ENCODE data around the gene TPCN2. TPM values are rescaled to one million over a fixed set of nuclear protein-coding genes. Genes with fewer than 3 reads are reported as not detected.

TPCN2 gene
- polyA plus RNA-seq, 5 donors, result 9.2 to 15.1 (median 13.8) TPM

DNA sequence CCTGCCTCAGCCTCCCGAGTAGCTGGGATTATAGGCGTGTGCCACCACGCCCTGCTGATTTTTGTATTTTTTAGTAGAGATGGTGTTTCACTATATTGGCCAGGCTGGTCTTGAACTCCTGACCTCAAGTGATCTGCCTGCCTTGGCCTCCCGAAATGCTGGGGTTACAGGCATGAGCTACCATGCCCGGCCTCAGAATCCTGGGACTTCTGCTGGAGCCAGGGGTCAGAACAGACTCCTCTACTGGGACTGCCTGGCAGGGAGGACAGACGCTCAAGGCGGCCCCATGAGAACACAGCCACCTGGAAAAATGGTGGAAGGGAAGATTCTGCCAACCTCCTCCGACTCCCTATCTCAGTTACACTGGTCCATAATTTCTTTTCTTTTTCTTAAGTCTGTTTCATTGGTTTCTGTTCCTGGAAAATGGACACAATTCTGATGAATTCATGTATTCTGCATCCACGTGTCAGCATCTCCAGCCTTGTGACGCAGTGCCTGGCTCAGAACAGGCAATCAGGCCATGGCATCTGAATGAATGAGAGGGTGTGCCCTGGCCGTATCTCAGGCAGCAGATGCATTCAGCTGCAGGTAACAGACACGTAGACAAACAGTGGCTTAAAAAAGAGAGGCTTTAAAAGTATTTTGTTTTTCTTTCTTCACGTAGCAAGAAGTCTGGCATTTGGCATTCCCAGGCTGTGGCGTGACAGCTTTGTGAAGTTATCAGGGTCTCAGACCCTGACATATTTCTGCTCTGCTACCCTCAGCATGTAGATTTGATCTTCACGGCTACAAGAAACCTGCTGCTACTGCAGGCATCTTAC, 111.8 kb downstream of the TPCN2 start:
- DNase-seq, result no peak

DNA sequence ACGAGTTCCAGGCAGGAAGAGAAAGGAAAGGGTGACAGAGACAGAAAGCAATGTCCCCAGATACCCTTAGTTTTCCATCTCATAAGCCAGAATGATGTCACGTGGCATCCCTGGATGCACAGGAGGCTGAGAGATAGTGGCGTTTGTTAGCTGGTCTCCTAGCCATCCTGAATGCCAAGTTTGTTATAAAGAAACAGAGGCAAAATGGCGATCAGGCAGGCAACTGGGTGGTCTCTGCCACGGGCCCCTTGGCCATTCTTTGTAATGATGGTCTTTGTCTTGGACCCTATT, 112.3 kb downstream of the TPCN2 start:
- no peak for DNase-seq

DNA sequence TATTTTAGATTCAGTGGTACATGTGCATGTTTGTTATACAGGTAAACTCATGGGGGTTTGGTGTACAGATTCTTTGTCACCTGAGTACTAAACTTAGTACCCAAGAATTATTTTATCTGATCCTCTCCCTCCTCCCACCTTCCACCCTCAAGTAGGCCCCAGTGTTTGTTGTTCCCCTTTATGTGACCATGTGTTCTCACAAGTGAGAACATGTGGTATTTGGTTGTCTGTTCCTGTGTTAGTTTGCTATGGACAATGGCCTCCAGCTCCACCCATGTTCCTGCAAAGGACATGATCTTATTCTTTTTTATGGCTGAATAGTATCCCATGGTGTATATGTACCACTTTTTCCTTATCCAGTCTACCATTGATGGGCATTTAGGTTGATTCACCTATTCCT, 113.8 kb downstream of the TPCN2 start:
- DNase-seq, result no peak

DNA sequence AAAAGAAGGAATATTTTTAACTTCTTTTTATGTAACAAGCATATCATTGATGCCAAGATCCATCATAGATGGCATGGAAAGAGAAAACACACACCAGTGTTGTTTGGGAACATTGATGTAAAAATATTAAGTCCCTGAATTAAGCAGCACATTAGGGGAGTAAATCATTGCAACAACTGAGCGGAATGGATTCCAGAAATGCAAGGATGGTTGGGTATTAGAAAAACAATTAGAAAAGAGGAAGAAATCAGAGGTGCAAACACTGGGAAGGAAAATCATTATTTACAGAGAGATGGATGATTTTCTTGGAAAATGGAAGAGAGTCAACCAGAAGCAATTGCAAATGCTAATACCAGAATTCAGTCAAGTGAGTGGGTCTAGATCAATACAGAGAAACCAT, 115.1 kb downstream of the TPCN2 start:
- DNase-seq, result no peak

- DNase-seq, result no peak
These were observed 116.1 kb downstream of the TPCN2 start for GRCh38 chr11:69164824-69165223.

DNA sequence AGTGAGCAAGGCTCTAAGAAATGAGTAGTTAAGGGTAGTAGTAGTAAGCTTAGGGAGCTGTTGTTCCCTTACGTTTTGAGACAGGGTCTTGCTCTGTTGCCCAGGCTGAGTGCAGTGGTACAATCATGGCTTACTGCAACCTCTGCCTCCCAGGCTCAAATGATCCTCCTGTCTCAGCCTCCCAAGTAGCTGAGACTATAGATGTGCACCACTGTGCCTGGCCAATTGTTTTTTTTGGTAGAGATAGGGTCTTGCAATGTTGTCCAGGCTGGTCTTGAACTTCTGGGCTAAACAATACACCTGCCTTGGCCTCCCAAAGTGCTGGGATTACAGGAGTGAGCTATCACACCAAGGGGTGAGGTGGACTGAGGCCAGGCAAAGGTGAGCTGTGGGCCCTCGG, 117.0 kb downstream of the TPCN2 start:
- no peak for DNase-seq

DNA sequence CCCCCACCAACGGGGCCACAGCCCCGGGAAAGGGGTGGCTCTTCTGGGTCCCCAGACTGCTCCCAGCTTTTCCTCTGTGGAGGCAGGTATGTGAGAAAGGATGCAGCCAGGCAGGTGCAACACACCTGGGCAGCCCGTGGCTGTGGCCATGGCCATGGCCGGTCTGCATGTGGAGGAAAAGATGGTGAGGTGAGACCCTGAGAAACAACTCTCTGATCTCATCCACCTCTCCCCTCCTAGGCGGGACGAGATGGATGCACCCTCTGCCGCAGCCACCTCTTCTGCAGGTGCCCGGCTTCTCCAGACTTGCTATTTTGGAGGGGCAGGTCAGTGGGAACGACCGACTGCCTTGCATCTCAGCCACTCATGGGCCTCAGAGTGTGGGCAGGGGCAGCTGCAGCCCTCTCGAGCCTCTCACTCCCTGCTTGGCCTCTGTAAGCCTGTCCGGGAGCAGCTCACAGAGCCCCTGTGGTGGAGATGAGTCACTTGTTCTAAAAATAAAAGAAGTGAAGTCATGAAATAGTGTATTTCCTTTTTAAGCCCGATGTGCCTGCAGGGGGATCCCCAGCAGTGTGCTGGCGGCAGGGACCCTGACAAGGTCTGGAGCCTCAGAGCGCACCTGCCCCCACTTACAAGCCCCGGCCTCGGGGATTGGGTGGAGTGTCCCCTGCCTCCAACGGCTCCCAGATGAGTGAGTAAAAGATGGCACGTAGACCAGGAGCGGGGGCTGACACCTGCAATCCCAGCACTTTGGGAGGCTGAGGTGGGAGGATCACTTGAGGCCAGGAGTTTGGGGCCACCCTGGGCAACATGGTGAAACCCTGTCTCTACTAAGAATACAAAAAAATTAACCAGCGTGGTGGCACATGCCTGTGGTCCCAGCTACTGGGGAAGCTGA, 117.7 kb downstream of the TPCN2 start:
- DNase-seq, result no peak

GRCh38 chr11:69167130-69167915, 118.6 kb downstream of the TPCN2 start:
- DNase-seq, result no peak

DNA sequence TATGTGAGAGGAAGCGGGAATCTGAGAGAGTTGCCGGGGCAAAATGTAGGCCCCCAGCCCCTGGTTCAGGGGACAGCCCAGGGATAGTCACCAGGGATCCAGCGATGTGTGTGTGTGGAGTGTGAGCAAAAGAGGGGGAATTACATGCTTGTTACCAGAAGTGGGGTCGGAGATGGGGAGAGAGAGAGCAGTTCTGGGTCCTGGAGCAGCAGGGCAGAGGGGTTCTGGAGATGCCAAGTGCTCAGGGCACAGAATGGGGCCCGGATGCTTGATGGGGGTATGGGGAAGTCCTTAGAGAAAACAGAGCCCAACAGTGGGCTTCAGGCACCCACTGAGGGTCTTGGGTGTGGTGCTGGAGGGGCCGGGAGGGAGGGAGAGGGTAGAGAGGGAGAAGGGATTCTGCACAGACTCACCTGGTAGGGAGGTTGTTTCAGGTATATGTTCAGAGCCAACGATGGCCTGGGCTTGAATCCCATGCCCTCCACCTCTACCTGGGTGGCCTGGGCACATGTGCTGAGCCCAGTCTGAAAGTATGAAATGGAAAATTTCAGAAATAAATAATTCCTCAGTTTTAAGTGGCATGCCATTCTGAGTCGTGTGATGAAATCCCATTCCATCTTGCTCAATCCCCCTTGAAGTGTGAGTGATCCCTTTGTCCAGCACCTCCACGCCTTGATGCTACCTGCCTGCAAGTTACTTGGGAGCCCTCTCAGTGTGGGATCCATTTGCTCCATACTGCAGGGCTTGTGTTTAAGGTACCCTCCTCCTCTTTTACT, 119.4 kb downstream of the TPCN2 start:
- no peak for DNase-seq

DNA sequence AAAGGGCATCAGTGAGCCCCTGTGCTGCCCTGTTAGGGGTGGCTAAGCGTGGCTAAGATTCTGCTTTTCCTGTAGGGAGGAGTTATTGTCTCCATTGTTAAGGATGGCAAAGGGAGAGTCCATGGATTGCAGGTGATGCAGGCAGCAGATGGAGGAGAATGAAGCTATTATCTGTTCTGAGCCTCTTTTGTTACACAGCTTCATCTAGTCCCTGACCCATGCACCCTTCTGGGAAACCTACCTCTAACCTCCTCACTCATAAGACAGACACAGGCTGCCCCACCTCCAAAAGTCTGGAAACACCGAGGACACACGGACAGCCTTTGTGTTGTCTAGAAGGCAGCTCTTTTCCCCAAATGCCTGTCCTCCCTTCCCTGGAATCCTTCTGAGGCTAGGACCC, 120.7 kb downstream of the TPCN2 start:
- DNase-seq, result no peak

- DNase-seq, result no peak
These were observed 122.0 kb downstream of the TPCN2 start for GRCh38 chr11:69170704-69171103.

GRCh38 chr11:69171476-69172240, 122.9 kb downstream of the TPCN2 start:
- no peak for DNase-seq

DNA sequence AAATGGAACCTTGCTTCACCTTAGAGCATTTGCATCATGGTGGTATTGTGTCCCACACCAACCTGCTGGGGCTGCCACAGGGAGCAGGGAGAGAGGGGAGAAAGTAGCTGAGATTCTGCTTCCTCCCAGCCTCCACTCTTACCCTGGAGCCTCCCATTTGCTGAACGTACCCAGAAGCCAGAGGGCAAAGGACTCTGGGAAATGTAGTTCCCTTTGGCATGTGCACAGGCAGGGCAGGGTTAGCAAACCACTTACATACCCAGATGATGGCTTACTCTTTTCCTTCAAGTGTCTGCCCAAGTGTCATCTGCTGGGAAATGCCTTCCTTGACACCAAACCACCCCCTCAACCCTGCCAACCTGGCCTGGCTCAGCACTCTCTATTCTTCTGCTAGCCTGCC, 123.9 kb downstream of the TPCN2 start:
- DNase-seq, result no peak

DNA sequence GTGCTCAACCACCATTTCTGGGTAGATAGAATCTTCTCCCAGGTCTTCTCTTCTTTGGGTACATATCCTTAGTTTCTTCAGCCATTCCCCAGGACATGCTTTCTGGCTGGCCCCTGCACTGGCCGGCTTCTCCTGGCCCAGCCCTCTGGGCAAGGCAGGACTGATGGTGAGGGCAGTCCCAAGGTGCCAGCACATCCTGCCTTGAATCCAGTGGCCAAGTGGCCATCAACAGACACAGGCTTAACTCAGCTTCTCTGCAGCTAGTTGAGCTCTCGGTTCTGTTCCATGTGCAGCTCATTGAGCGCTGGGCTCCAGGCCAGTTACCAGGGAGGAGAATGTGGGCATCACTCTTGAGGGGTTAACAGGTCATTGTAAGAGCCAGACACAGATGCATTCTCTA, 124.6 kb downstream of the TPCN2 start:
- no peak for DNase-seq

DNA sequence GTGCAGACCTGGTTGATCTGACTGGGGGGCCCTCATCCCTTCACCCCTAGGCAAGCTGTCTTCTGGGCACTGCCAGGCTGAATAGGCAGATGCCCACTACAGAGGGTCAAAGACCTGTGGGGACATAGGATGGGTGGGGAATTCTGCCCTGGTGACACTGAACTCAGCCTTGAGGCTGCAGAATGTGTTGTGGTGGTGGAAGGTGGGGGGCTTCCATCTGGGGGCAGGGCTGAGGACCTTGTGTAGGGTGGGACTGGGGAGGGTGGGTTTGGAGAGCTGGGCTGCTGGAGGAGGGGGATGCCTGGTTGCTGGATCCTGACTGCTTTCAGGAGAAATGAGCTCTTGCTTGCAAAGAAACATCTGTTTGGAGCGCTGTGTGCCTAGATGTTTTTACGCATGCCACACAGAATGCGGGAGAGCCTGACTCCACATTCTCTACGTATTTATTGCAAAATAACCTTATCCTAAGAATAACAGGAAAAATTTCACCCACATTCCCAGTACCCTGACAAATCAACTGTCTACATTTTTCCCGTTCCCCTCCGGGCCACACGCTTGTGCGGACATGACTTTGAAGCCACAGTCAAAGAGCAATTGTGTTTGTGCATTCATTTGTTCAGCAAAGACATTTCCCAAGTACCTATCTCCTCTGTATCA, 125.3 kb downstream of the TPCN2 start:
- DNase-seq, result peak; percentile 56 to 62

- DNase-seq, result no peak
These were observed 126.1 kb downstream of the TPCN2 start for GRCh38 chr11:69174841-69175240.

- no peak for DNase-seq
These were observed 130.2 kb downstream of the TPCN2 start for GRCh38 chr11:69178819-69179482.

DNA sequence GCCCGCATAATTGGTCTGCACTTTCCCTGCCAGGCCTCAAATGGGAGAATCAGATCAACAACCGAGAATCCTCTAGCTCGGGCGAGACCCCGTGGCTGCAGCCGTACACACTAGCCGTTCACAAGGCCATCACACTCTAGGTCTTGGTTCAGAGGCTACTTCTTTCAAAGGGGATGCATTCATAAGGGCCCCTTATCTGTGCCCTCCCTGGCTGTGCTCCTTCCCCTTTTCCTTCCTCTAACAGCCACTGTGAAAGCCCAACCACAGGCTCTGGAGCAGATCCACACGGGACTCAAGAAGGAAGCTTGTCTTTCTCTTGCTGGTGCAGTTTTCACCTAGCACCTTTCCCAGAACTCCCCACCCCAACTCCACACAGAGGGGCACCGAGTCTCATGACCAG, 131.5 kb downstream of the TPCN2 start:
- DNase-seq, result no peak

DNA sequence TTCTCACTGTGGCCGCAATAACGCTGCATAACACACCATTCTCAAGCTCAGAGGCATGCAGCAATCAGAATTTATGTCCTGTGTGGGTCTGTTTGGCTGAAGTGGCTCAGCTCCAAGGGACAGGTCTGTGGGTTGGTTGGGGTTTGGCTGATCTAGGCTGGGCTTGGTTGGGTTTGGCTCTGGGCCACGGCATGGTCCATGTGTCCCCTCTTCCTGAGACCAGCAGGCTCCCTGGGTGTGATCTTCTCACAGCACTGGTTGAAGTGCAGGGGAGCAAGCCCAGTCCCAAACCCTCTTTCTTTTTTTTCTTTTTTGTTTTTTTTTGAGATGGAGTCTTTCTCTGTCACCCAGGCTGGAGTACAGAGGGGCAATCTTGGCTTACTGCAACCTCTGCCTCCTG, 132.0 kb downstream of the TPCN2 start:
- DNase-seq, result no peak

GRCh38 chr11:69183613-69184012, 134.9 kb downstream of the TPCN2 start:
- no peak for DNase-seq

All from right lung (tissue), 5 donors.